ENCODE results near the gene PRUNE2. TPM values are rescaled to one million over a fixed set of nuclear protein-coding genes. Genes with fewer than 3 reads are reported as not detected.

PRUNE2 gene
- polyA plus RNA-seq, 1 of the 3 experiments (the other 2 are of a cell fraction), result 13.0 TPM

GRCh38 chr9:76709020-76709419, 196.9 kb downstream of the PRUNE2 start:
- Histone ChIP-seq H3K4me3 (ENCODE audit: low read depth in 2 of 2, low read length in 1 of 2) (no peak overlapping the region), H3K36me3 (replicated peaks in 1 of 2; ENCODE audit: control insufficient read depth in 1 of 2, insufficient read depth in 2 of 2, low read length in 1 of 2) (no peaks in the 10 kb centered on the region), H3K9me2 (no peaks in the 10 kb centered on the region), H2AFZ (ENCODE audit: low read depth) (no peak overlapping the region), H3K4me2 (no peak overlapping the region), H3K4me1 (ENCODE audit: control insufficient read depth in 1 of 2, insufficient read depth in 2 of 2, low read depth in 1 of 2, low read length in 1 of 2) (no peaks in the 10 kb centered on the region), H3K27me3 (ENCODE audit: insufficient read depth) (peaks cover 69% of the 10 kb centered on the region), H4K20me1 (ENCODE audit: insufficient read depth) (no peaks in the 10 kb centered on the region), H3K9ac (no peak overlapping the region), H3K79me2 (ENCODE audit: insufficient read depth) (no peaks in the 10 kb centered on the region), H3F3A (replicated peaks; ENCODE audit: insufficient read depth) (no peaks in the 10 kb centered on the region), H3K27ac (ENCODE audit: low read depth in 2 of 2, low read length in 1 of 2) (no peak overlapping the region), H3K9me3 (no peaks in the 10 kb centered on the region)
- DNase-seq, result no peak
- CTCF ChIA-PET, result no interaction called here
- TF ChIP-seq FOXJ3 (CRISPR knock-in tag; IDR thresholded peaks at IDR 0.05), result no peak
- no peak for TF ChIP-seq TAF1 (IDR thresholded peaks at IDR 0.05; ENCODE audit: borderline replicate concordance, low read depth, low read length)
- no peak for TF ChIP-seq TCF12 (IDR thresholded peaks at IDR 0.05)
- POLR2A ChIA-PET, result no interaction called here
- WGBS (ENCODE audit: low lambda C conversion rate), result 23% methylated on average over 8 of the region's 9 CpGs

- WGBS (ENCODE audit: low lambda C conversion rate), result 3% methylated on average over 6 of the region's 6 CpGs
- CTCF ChIA-PET, result no interaction called here
Measured at GRCh38 chr9:76707510-76707909, 198.4 kb downstream of the PRUNE2 start.

GRCh38 chr9:76704593-76705204, 201.2 kb downstream of the PRUNE2 start:
- DNase-seq, result peak; percentile 39
- peaks cover 0 to 16% of the 10 kb centered on the region in 2 experiments; a peak in 2 of 4 replicates for H3K4me1 ChIP-seq (ENCODE audit: control insufficient read depth in 1 of 2, insufficient read depth in 2 of 2, low read depth in 1 of 2, low read length in 1 of 2)
- WGBS (ENCODE audit: low lambda C conversion rate), result 1% methylated on average over 9 of the region's 9 CpGs
- peaks cover 39% of the 10 kb centered on the region for H3K27me3 ChIP-seq (ENCODE audit: insufficient read depth)
- ChIA-PET POLR2A (no interaction called here), CTCF (interaction anchor here (0.6 to 3.8 kb wide), 22 partner anchors 8 to 416 kb away, joined by 3 to 30 read pairs (median 4); no protein-coding TSS in a partner anchor)
- H2AFZ ChIP-seq (ENCODE audit: low read depth), result peak overlapping the region; percentile 27; the same call in 1 of the 2 replicates
- H3K79me2 ChIP-seq (ENCODE audit: insufficient read depth), result no peaks in the 10 kb centered on the region
- peak overlapping the region in 1 of 2 experiments; percentile 42; a peak in 1 of 4 replicates for H3K4me3 ChIP-seq (ENCODE audit: low read depth in 2 of 2, low read length in 1 of 2)
- H3K9ac ChIP-seq, result no peak overlapping the region
- peaks cover 11% of the 10 kb centered on the region for H3F3A ChIP-seq (replicated peaks; ENCODE audit: insufficient read depth)
- no peaks in the 10 kb centered on the region for H4K20me1 ChIP-seq (ENCODE audit: insufficient read depth)
- no peaks in the 10 kb centered on the region for H3K9me3 ChIP-seq
- peak overlapping the region; percentile 52 for H3K4me2 ChIP-seq
- no peaks in the 10 kb centered on the region for H3K36me3 ChIP-seq (replicated peaks in 1 of 2; ENCODE audit: control insufficient read depth in 1 of 2, insufficient read depth in 2 of 2, low read length in 1 of 2)
- H3K9me2 ChIP-seq, result no peaks in the 10 kb centered on the region
- H3K27ac ChIP-seq (ENCODE audit: low read depth in 2 of 2, low read length in 1 of 2), result no peak overlapping the region
- TF ChIP-seq IRF3 (IDR thresholded peaks at IDR 0.05; ENCODE audit: low read depth, low read length), result no peak
- no peak for TF ChIP-seq SIN3A (IDR thresholded peaks at IDR 0.05; ENCODE audit: borderline replicate concordance, low read depth, low read length)
- TF ChIP-seq ZBTB33 (IDR thresholded peaks at IDR 0.05; ENCODE audit: borderline replicate concordance, low read depth), result no peak
- TF ChIP-seq RXRA (IDR thresholded peaks at IDR 0.05; ENCODE audit: borderline replicate concordance, low read depth), result no peak
- TF ChIP-seq PBX3 (IDR thresholded peaks at IDR 0.05), result no peak
- no peak for TF ChIP-seq RCOR1 (IDR thresholded peaks at IDR 0.05; ENCODE audit: low read length)
- TF ChIP-seq MAX (IDR thresholded peaks at IDR 0.05; ENCODE audit: low read depth), result no peak
- no peak for TF ChIP-seq FOXJ3 (CRISPR knock-in tag; IDR thresholded peaks at IDR 0.05)
- no peak for TF ChIP-seq POLR2AphosphoS5 (IDR thresholded peaks at IDR 0.05; ENCODE audit: low read depth, low read length)
- peak; percentile 86 for TF ChIP-seq RAD21 (IDR thresholded peaks at IDR 0.05; ENCODE audit: low read length)
- TF ChIP-seq FOSL2 (IDR thresholded peaks at IDR 0.05; ENCODE audit: borderline replicate concordance, low read depth), result no peak
- TF ChIP-seq EZH2phosphoT487 (IDR thresholded peaks at IDR 0.05; ENCODE audit: borderline replicate concordance, low read depth), result no peak
- TF ChIP-seq YY1 (IDR thresholded peaks at IDR 0.05; ENCODE audit: low read depth), result no peak
- no peak for TF ChIP-seq MXI1 (IDR thresholded peaks at IDR 0.05; ENCODE audit: low read depth, low read length)
- no peak for TF ChIP-seq TCF12 (IDR thresholded peaks at IDR 0.05)

More at GRCh38 chr9:76707510-76707909, 198.4 kb downstream of the PRUNE2 start:
- TF ChIP-seq RAD21 (IDR thresholded peaks at IDR 0.05; ENCODE audit: low read length), result no peak
- no peak for TF ChIP-seq POLR2AphosphoS5 (IDR thresholded peaks at IDR 0.05; ENCODE audit: low read depth, low read length)
- no peak for TF ChIP-seq YY1 (IDR thresholded peaks at IDR 0.05; ENCODE audit: low read depth)
- Histone ChIP-seq H2AFZ (ENCODE audit: low read depth) (no peak overlapping the region), H3K4me2 (peak overlapping the region; percentile 66), H3K9ac (no peak overlapping the region), H3K4me3 (ENCODE audit: low read depth in 2 of 2, low read length in 1 of 2) (no peak overlapping the region), H3K4me1 (ENCODE audit: control insufficient read depth in 1 of 2, insufficient read depth in 2 of 2, low read depth in 1 of 2, low read length in 1 of 2) (no peaks in the 10 kb centered on the region), H3K36me3 (replicated peaks in 1 of 2; ENCODE audit: control insufficient read depth in 1 of 2, insufficient read depth in 2 of 2, low read length in 1 of 2) (no peaks in the 10 kb centered on the region), H3F3A (replicated peaks; ENCODE audit: insufficient read depth) (no peaks in the 10 kb centered on the region), H3K9me3 (no peaks in the 10 kb centered on the region), H3K27me3 (ENCODE audit: insufficient read depth) (peaks cover 60% of the 10 kb centered on the region), H3K9me2 (no peaks in the 10 kb centered on the region), H4K20me1 (ENCODE audit: insufficient read depth) (no peaks in the 10 kb centered on the region), H3K27ac (ENCODE audit: low read depth in 2 of 2, low read length in 1 of 2) (no peak overlapping the region), H3K79me2 (ENCODE audit: insufficient read depth) (no peaks in the 10 kb centered on the region)
- DNase-seq, result no peak
- POLR2A ChIA-PET, result no interaction called here
